ENCODE measurements around the gene FTL.

DNA sequence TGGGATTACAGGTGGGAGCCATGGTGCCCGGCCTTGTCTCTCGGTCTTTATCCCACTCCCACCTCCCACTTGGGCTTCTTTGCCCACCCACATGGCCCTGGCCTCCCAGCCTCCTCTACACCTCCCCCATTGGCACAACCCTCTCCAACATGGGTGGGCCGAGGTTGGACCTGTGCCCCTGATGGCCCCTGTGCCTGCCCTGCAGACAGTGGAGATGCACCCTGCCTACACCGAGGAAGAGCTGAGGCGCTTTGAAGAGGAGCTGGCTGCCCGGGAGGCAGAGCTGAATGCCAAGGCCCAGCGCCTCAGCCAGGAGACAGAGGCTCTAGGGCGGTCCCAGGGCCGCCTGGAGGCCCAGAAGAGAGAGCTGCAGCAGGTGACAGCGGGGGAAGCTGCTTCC, 44.2 kb upstream of the FTL start:
- no peak for TF ChIP-seq EZH2phosphoT487 (IDR thresholded peaks at IDR 0.05; ENCODE audit: borderline replicate concordance, low read length)
- no peak for TF ChIP-seq CTCF (IDR thresholded peaks at IDR 0.05; ENCODE audit: low read depth, low read length, poor library complexity, severe bottlenecking)
